Right atrium auricular region (tissue), 2 donors: ENCODE measurements around the gene ESRRB. TPM values are rescaled to one million over a fixed set of nuclear protein-coding genes. Genes with fewer than 3 reads are reported as not detected.

Source experiments
- DNase-seq: peaks from one replicate; pipeline ENCODE4 v3.0.0-alpha.2; 2019; ENCODE audit warnings: low spot score
- H3K27ac ChIP-seq, 2 donors: fragments of 200-600 bp; sonication (generic); 1 replicate in 1 of 2; 2 replicates in 1 of 2; pipeline ENCODE4 v1.5.1; 2016 to 2019
- H3K27me3 ChIP-seq, 2 donors: fragments of 200-600 bp; sonication (generic); one replicate each; pipeline versions ENCODE4 v1.5.1 to v1.6.0; 2017 to 2019
- H3K36me3 ChIP-seq: fragments of 200-600 bp; sonication (generic); one replicate; pipeline ENCODE4 v1.5.1; 2016
- H3K4me1 ChIP-seq, 2 donors: fragments of 200-600 bp; sonication (generic); one replicate each; pipeline versions ENCODE4 v1.5.1 to v1.6.0; 2017 to 2019
- H3K4me3 ChIP-seq, 2 donors: fragments of 200-600 bp; sonication (generic); 1 replicate in 1 of 2; 2 replicates in 1 of 2; pipeline ENCODE4 v1.5.1; 2017 to 2019; ENCODE audit warnings: mild to moderate bottlenecking in 1 of 2, moderate library complexity in 1 of 2
- H3K9me3 ChIP-seq, 2 donors: fragments of 200-600 bp; sonication (generic); one replicate each; pipeline ENCODE4 v1.5.1; 2019
- total RNA-seq, 2 donors: library from RNA; depleted of rRNA; stranded (reverse); fragments of >200 nt; gene quantifications; one replicate each; pipeline ENCODE4 v1.1.0, GENCODE V29; 2016
- TF ChIP-seq, protein P1 (sequence below), 2 donors: fragments of 200-600 bp; sonication (generic); IDR thresholded peaks; one replicate each; pipeline ENCODE4 v1.5.1; 2019; ENCODE audit warnings: antibody characterized with exemption in 2 of 2

The ESRRB gene
- total RNA-seq, 2 donors from 2014 or later = 10.0 to 14.8 TPM

DNA sequence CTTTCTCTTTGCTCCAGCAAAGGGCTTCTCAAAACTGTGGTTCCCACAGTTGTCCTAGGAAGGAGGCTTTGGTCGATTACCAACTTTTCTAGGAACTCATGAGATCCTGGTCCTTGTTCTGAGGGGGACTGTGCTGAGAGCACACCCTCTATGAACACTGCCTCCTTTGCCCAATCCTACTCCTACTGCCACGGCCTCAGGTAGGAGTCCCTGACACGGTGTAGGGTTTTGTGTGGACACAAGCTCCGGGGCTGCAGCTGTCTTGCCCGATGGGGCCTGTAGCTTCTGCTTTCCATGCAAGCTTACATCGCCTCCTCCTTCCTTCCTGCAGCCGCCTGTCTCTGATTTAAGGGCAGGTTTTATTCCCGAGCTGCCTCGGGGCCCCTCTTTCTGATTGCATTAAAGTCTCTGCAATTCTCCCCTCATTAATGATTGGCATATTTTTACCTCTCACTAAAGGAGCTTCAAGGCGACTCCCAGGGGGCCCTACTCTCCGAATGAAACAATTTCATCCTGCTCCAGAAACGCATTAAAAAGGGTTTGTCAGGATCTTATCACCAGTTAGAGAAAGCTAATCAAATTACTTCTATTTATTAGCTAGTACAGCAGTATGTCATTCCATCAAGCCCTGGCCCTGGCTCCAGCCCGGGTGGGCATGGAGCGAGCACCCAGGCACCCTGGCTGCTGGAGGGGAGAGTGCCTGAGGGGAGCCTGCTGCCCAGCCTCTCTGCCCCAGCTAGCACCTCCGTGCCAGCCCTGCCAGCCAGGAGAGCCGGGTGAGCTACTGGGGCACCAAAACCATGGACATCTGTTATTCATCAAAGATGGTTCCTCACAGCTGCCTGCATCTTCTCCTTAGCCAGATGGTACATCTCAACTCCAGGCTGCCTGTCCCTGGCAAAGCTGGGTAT is 38.0 kb upstream of the ESRRB start:
- Histone ChIP-seq H3K27me3 (no peaks in the 10 kb centered on the region), H3K4me3 (no peak overlapping the region)

DNA sequence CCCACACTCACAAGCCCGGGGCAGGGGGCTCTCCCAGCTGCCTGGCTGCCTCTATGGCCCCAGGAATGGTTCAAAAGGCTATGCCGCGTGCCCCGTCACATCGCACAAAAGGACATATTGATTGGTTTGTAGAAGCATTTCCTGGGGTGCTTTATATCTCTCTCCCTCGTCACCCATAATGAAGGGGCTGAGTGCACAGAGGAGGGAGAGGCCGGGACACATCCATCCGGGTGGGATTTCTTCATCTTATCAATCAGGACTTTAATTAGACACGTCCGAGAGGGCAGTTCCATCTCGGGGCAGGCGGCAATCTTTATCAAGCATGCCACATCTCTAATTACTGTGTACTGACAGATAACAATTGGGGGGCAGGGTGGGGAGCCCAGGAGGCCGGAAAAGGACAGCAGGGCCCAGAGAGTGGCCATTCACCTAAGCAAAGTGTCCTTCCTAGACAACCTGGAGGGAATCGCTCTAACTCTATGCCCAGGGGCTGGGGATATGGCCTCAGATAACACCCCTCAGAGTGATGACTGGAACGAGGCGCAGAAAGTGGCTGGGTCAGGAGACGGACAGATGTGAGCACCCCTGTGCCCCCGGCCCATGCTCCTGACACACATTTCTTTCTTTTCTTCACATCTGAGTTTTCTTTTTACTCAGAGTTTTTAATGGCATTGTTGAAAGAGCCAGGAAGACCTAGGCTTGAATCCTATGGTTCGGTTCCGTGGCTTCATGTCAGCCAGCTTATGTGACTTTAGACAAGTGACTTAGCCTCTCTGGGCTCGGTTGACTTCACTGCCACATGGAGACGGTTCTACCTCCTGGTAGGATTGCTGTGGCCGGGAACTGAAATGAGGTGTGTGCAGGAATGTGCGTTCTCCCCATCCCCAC is 36.0 kb upstream of the ESRRB start:
- TF ChIP-seq, protein P1, sequence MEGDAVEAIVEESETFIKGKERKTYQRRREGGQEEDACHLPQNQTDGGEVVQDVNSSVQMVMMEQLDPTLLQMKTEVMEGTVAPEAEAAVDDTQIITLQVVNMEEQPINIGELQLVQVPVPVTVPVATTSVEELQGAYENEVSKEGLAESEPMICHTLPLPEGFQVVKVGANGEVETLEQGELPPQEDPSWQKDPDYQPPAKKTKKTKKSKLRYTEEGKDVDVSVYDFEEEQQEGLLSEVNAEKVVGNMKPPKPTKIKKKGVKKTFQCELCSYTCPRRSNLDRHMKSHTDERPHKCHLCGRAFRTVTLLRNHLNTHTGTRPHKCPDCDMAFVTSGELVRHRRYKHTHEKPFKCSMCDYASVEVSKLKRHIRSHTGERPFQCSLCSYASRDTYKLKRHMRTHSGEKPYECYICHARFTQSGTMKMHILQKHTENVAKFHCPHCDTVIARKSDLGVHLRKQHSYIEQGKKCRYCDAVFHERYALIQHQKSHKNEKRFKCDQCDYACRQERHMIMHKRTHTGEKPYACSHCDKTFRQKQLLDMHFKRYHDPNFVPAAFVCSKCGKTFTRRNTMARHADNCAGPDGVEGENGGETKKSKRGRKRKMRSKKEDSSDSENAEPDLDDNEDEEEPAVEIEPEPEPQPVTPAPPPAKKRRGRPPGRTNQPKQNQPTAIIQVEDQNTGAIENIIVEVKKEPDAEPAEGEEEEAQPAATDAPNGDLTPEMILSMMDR (IDR thresholded peaks at IDR 0.05) = no peak

More for the DNA sequence above, 38.0 kb upstream of the ESRRB start:
- no peak overlapping the region for H3K27ac ChIP-seq
- no peak for DNase-seq
- no peaks in the 10 kb centered on the region for H3K4me1 ChIP-seq
- TF ChIP-seq, protein P1 (IDR thresholded peaks at IDR 0.05) = no peak
- H3K36me3 ChIP-seq = no peaks in the 10 kb centered on the region
- no peaks in the 10 kb centered on the region for H3K9me3 ChIP-seq

DNA sequence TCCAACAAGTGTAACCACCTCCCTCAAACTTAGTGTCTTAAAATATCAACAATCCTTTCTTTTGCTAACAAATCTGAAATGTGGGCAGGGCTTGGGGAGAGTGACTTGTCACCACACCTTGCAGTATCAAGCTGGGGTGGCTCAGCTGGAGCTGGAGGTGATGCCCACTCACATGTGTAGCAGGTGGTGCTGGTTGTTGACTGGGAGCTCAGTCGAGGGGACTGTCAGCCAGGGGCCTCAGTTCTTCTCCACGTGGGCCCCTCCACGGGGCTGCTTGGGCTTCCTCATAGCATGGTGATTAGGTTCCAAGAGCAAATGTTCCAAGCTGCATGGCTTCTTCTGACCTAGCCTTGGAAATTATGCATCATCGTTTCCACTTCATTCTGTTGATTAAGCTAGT is 32.6 kb upstream of the ESRRB start:
- Histone ChIP-seq H3K36me3 (no peaks in the 10 kb centered on the region), H3K27ac (no peak overlapping the region), H3K4me1 (no peaks in the 10 kb centered on the region), H3K4me3 (no peak overlapping the region), H3K9me3 (no peaks in the 10 kb centered on the region), H3K27me3 (no peaks in the 10 kb centered on the region)
- TF ChIP-seq, protein P1 (IDR thresholded peaks at IDR 0.05) = no peak
- DNase-seq = no peak

More for the DNA sequence above, 36.0 kb upstream of the ESRRB start:
- Histone ChIP-seq H3K27ac (no peak overlapping the region), H3K9me3 (no peaks in the 10 kb centered on the region), H3K4me1 (no peaks in the 10 kb centered on the region), H3K36me3 (no peaks in the 10 kb centered on the region), H3K4me3 (no peak overlapping the region), H3K27me3 (no peaks in the 10 kb centered on the region)
- DNase-seq = no peak

DNA sequence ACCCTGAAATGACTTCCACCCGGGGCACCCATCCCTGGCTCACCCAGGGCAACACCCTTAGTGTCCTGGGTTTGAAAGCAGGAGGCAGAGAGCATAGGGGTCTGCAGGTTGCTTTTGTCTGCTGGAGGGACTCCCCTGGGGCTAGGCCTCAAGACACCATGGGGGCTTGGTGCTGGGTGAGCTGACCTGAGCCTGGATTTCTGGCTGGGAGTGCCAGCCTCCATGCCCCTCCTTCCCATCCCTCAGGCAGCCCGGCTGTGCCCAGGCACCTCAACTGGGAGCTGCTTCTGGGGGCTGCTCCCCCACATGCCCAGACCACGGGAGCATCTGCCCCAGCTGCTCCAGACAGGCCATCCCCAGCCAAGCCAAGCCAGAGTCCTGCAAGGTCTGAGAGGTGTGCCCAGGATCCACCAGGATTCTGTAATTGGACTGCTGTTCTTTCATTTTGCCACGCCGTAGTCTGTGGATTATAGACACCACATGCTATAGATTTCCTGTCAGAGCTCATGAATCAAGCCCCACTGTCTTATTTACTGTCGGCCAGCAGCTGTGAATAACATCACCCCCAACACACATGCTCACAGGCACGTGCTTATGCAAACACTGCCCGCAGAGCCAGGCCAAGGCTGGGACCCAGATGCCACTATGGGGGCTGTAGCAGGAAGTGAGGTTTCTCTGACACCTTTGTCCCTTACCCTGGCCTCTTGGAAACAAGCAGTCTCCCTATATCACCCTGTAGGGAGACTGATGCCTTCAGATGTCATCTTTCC is 29.4 kb upstream of the ESRRB start:
- H3K27ac ChIP-seq = no peak overlapping the region
- peaks cover 0 to 5% of the 10 kb centered on the region in 2 donors for H3K4me1 ChIP-seq
- H3K9me3 ChIP-seq = no peaks in the 10 kb centered on the region
- H3K27me3 ChIP-seq = no peaks in the 10 kb centered on the region
- TF ChIP-seq, protein P1 (IDR thresholded peaks at IDR 0.05) = no peak
- DNase-seq = no peak
- no peak overlapping the region for H3K4me3 ChIP-seq
- no peaks in the 10 kb centered on the region for H3K36me3 ChIP-seq

DNA sequence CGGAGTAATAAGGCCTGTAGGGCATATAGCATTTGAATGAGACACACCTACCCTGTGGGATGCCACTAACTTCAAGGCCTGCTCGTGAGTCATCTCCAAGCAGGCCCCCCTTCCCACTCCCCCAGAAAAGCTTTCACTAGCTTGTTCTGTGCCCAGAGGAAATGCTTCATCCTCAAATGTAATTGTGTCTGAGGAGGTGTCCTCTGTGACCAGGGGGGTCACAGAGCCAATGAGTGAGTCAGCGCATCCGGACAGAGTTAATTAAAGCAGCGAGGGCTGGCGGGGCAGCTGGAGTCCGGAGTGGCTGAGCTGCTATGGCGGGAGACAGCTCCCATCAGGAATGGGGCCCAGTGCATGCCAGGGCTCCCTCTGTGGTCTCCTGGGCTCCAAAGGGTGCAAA is 27.0 kb upstream of the ESRRB start:
- H3K27me3 ChIP-seq = no peaks in the 10 kb centered on the region
- no peaks in the 10 kb centered on the region for H3K9me3 ChIP-seq
- DNase-seq = peak; percentile 68
- no peak overlapping the region for H3K27ac ChIP-seq
- TF ChIP-seq, protein P1 (IDR thresholded peaks at IDR 0.05) = no peak
- peaks cover 0 to 13% of the 10 kb centered on the region in 2 donors for H3K4me1 ChIP-seq
- no peaks in the 10 kb centered on the region for H3K36me3 ChIP-seq
- no peak overlapping the region for H3K4me3 ChIP-seq
